HepG2 (cell line): ENCODE measurements around the gene KLRD1. TPM values are rescaled to one million over a fixed set of nuclear protein-coding genes. Genes with fewer than 3 reads are reported as not detected.
A peak's percentile ranks its signal among the peaks of the same experiment; 100 is the strongest.

Source experiments
- ATF7-NPFF ChIP-seq: sonication (generic); formaldehyde crosslinking; IDR thresholded peaks from 2 replicates; pipeline ENCODE4 v1.8.1; 2023; ENCODE audit warnings: mild to moderate bottlenecking, low read depth, missing genetic modification reagents, moderate library complexity
- ELF3 ChIP-seq: IDR thresholded peaks from 2 replicates; pipeline ENCODE4 v1.6.1; 2016; ENCODE audit warnings: missing genetic modification reagents, missing compliant biosample characterization
- IRF2 ChIP-seq: IDR thresholded peaks from 2 replicates; pipeline ENCODE4 v1.6.1; 2018; ENCODE audit warnings: missing genetic modification reagents, missing compliant biosample characterization
- IRX3 ChIP-seq: sonication (generic); formaldehyde crosslinking; IDR thresholded peaks from 2 replicates; pipeline ENCODE4 v1.8.1; 2023; ENCODE audit warnings: mild to moderate bottlenecking, low read depth, missing genetic modification reagents, borderline replicate concordance
- MED1 ChIP-seq: sonication (generic); formaldehyde crosslinking; IDR thresholded peaks from 2 replicates; pipeline ENCODE4 v1.4.0; 2020; ENCODE audit warnings: missing genetic modification reagents
- MZF1 ChIP-seq: sonication (generic); formaldehyde crosslinking; IDR thresholded peaks from 2 replicates; pipeline ENCODE4 v1.8.1; 2023; ENCODE audit warnings: mild to moderate bottlenecking, missing genetic modification reagents, borderline replicate concordance
- NCOA1 ChIP-seq: sonication (generic); formaldehyde crosslinking; IDR thresholded peaks from 2 replicates; pipeline ENCODE4 v1.9.0; 2021; ENCODE audit warnings: missing genetic modification reagents
- PHF8 ChIP-seq: sonication (generic); formaldehyde crosslinking; IDR thresholded peaks from 2 replicates; pipeline ENCODE4 v1.5.0; 2020; ENCODE audit warnings: missing genetic modification reagents
- RERE ChIP-seq: IDR thresholded peaks from 2 replicates; pipeline ENCODE4 v1.6.1; 2016; ENCODE audit warnings: low read depth, missing genetic modification reagents, missing compliant biosample characterization
- RXRA ChIP-seq: sonication (generic); formaldehyde crosslinking; IDR thresholded peaks from 2 replicates; pipeline ENCODE4 v1.5.1; 2020; ENCODE audit warnings: missing genetic modification reagents
- THAP9 ChIP-seq: sonication (generic); formaldehyde crosslinking; IDR thresholded peaks from 2 replicates; pipeline ENCODE4; 2020; ENCODE audit warnings: missing genetic modification reagents, mild to moderate bottlenecking, borderline replicate concordance
- ZNF121 ChIP-seq: sonication (generic); formaldehyde crosslinking; IDR thresholded peaks from 2 replicates; pipeline ENCODE4 v1.5.0; 2020; ENCODE audit warnings: mild to moderate bottlenecking, missing genetic modification reagents
- polyA plus RNA-seq, 8 experiments: library from polyadenylated mRNA; depleted of rRNA in 3 of 8; stranded (reverse) in 7 of 8; unstranded in 1 of 8; fragments of >200 nt; fragmentation: Illumina TruSeq in 4 of 8; extraction: Trizol in 4 of 8; gene quantifications; 2 replicates each; pipeline versions ENCODE4 v1.2.1 to v1.2.3, GENCODE V29; 2011 to 2016; ENCODE audit warnings: low read depth in 4 of 8, missing spikeins in 1 of 8, mixed read lengths in 1 of 8; ENCODE audit not compliant: insufficient read depth in 1 of 8
- total RNA-seq, 5 experiments: library from RNA; depleted of rRNA; stranded (reverse); fragments of >200 nt; fragmentation: Illumina TruSeq; extraction: Trizol; gene quantifications; 2 replicates each; pipeline ENCODE4 v1.2.3, GENCODE V29; 2016; ENCODE audit warnings: low read depth in 1 of 5
- TF ChIP-seq, protein P1 (sequence below): sonication (generic); formaldehyde crosslinking; conservative IDR thresholded peaks from 2 replicates; pipeline ENCODE4 v1.4.0; 2020; ENCODE audit warnings: mild to moderate bottlenecking, missing genetic modification reagents, moderate library complexity
- TF ChIP-seq, protein P2 (sequence below): sonication (generic); formaldehyde crosslinking; IDR thresholded peaks from 2 replicates; pipeline ENCODE4 v1.5.0; 2020; ENCODE audit warnings: missing genetic modification reagents

The KLRD1 gene
- total and polyA plus RNA-seq, 2 of the 13 experiments (the other 11 are each of a cell fraction or from before 2014, with no cell fraction given), result 0.01 TPM; not detected in 1

GRCh38 chr12:10363914-10364814 is 56.5 kb downstream of the KLRD1 start (continued):
- TF ChIP-seq, protein P1, sequence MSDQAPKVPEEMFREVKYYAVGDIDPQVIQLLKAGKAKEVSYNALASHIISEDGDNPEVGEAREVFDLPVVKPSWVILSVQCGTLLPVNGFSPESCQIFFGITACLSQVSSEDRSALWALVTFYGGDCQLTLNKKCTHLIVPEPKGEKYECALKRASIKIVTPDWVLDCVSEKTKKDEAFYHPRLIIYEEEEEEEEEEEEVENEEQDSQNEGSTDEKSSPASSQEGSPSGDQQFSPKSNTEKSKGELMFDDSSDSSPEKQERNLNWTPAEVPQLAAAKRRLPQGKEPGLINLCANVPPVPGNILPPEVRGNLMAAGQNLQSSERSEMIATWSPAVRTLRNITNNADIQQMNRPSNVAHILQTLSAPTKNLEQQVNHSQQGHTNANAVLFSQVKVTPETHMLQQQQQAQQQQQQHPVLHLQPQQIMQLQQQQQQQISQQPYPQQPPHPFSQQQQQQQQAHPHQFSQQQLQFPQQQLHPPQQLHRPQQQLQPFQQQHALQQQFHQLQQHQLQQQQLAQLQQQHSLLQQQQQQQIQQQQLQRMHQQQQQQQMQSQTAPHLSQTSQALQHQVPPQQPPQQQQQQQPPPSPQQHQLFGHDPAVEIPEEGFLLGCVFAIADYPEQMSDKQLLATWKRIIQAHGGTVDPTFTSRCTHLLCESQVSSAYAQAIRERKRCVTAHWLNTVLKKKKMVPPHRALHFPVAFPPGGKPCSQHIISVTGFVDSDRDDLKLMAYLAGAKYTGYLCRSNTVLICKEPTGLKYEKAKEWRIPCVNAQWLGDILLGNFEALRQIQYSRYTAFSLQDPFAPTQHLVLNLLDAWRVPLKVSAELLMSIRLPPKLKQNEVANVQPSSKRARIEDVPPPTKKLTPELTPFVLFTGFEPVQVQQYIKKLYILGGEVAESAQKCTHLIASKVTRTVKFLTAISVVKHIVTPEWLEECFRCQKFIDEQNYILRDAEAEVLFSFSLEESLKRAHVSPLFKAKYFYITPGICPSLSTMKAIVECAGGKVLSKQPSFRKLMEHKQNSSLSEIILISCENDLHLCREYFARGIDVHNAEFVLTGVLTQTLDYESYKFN (CRISPR knock-in tag), result no peak
- TF ChIP-seq NCOA1 (CRISPR knock-in tag), result no peak
- no peak for TF ChIP-seq MZF1 (CRISPR knock-in tag)
- TF ChIP-seq MED1 (CRISPR knock-in tag), result 0 out of 2 replicates have a peak, but pooled peaks have one; percentile 12
- TF ChIP-seq ELF3 (CRISPR knock-in tag), result peak; percentile 30; the same call in 1 of the 2 replicates
- no peak for TF ChIP-seq RERE (CRISPR knock-in tag)
- TF ChIP-seq, protein P2, sequence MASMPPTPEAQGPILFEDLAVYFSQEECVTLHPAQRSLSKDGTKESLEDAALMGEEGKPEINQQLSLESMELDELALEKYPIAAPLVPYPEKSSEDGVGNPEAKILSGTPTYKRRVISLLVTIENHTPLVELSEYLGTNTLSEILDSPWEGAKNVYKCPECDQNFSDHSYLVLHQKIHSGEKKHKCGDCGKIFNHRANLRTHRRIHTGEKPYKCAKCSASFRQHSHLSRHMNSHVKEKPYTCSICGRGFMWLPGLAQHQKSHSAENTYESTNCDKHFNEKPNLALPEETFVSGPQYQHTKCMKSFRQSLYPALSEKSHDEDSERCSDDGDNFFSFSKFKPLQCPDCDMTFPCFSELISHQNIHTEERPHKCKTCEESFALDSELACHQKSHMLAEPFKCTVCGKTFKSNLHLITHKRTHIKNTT, result no peak
- TF ChIP-seq PHF8 (CRISPR knock-in tag), result peak; percentile 29
- no peak for TF ChIP-seq ATF7-NPFF
- no peak for TF ChIP-seq IRX3 (CRISPR knock-in tag)
- 0 out of 2 replicates have a peak, but pooled peaks have one; percentile 15 for TF ChIP-seq RXRA
- TF ChIP-seq ZNF121 (CRISPR knock-in tag), result no peak
- no peak for TF ChIP-seq IRF2 (CRISPR knock-in tag)
- TF ChIP-seq THAP9 (CRISPR knock-in tag), result 0 out of 2 replicates have a peak, but pooled peaks have one; percentile 14
